AG08396 (cell line): Measurements from ENCODE around the gene MTMR8.
"Not testable (repeated sequence)": the region's sequence is repeated elsewhere in the genome, so short reads cannot be mapped to it uniquely, and the experiment has no call there.

Experiments used
- DNase-seq: peaks from one replicate; pipeline ENCODE4 v3.0.0; 2012; ENCODE audit warnings: low spot score, mixed read lengths

MTMR8 gene

GRCh38 chrX:64394874-64395567 is at the start of gene MTMR8:
TSS of gene MTMR8 (minus strand) at chrX:64395452. CDS start at chrX:64395363, 89 bp downstream.
- peak; percentile 22 for DNase-seq

- DNase-seq: no peak
Measured at GRCh38 chrX:64439551-64439950, 44.3 kb upstream of the MTMR8 start.

- DNase-seq: no peak
Measured at GRCh38 chrX:64437665-64438064, 42.4 kb upstream of the MTMR8 start.

GRCh38 chrX:64437218-64437617 is 42.0 kb upstream of the MTMR8 start:
- no peak for DNase-seq

GRCh38 chrX:64428371-64428770 is 33.1 kb upstream of the MTMR8 start:
- no peak for DNase-seq

- no peak for DNase-seq
Measured at GRCh38 chrX:64427787-64428186, 32.5 kb upstream of the MTMR8 start.

- DNase-seq: no peak
Measured at GRCh38 chrX:64427281-64427680, 32.0 kb upstream of the MTMR8 start.

GRCh38 chrX:64409730-64410129 is 14.5 kb upstream of the MTMR8 start:
- DNase-seq: not testable (repeated sequence)

- DNase-seq: no peak
Measured at GRCh38 chrX:64398088-64398487, 2.8 kb upstream of the MTMR8 start.

- no peak for DNase-seq
Measured at GRCh38 chrX:64395568-64395929, 297 bp upstream of the MTMR8 start.

GRCh38 chrX:64394059-64394873 is 986 bp downstream of the MTMR8 start:
- no peak for DNase-seq

- no peak for DNase-seq
Measured at GRCh38 chrX:64389489-64389888, 5.8 kb downstream of the MTMR8 start.

- DNase-seq: not testable (repeated sequence)
Measured at GRCh38 chrX:64380789-64381188, 14.5 kb downstream of the MTMR8 start.

- DNase-seq: no peak
Measured at GRCh38 chrX:64379924-64380323, 15.3 kb downstream of the MTMR8 start.

- DNase-seq: no peak
Measured at GRCh38 chrX:64377753-64378152, 17.5 kb downstream of the MTMR8 start.

- no peak for DNase-seq
Measured at GRCh38 chrX:64352081-64352480, 43.2 kb downstream of the MTMR8 start.

- DNase-seq: no peak
Measured at GRCh38 chrX:64350521-64350920, 44.7 kb downstream of the MTMR8 start.

GRCh38 chrX:64350047-64350446 is 45.2 kb downstream of the MTMR8 start:
- no peak for DNase-seq

GRCh38 chrX:64342811-64343210 is 52.4 kb downstream of the MTMR8 start:
- no peak for DNase-seq

- DNase-seq: no peak
Measured at GRCh38 chrX:64338296-64338695, 57.0 kb downstream of the MTMR8 start.

- no peak for DNase-seq
Measured at GRCh38 chrX:64334467-64334866, 60.8 kb downstream of the MTMR8 start.

GRCh38 chrX:64330284-64330683 is 65.0 kb downstream of the MTMR8 start:
- no peak for DNase-seq

GRCh38 chrX:64321507-64321906 is 73.7 kb downstream of the MTMR8 start:
- no peak for DNase-seq

GRCh38 chrX:64313624-64314023 is 81.6 kb downstream of the MTMR8 start:
- no peak for DNase-seq
